Measurements from ENCODE around the gene AUP1.

AUP1 gene

GRCh38 chr2:74551942-74552913 lies 22.7 kb upstream of the AUP1 start:
- TF ChIP-seq POLR2AphosphoS5 (IDR thresholded peaks at IDR 0.05; ENCODE audit: low read depth, low read length) (no peak), SIN3A (IDR thresholded peaks at IDR 0.05; ENCODE audit: borderline replicate concordance, insufficient read depth, low read length) (no peak), REST (IDR thresholded peaks at IDR 0.05; ENCODE audit: insufficient read depth in 1 of 2, low read depth in 2 of 2, low read length in 2 of 2) (no peak), FOXP2 (optimal IDR thresholded peaks at IDR 0.05; ENCODE audit: borderline replicate concordance, extremely low read depth, extremely low read length, insufficient read depth) (no peak), TAF1 (IDR thresholded peaks at IDR 0.05; ENCODE audit: borderline replicate concordance, insufficient read depth, low read length) (no peak)

GRCh38 chr2:74551530-74551929 lies 22.0 kb upstream of the AUP1 start:
- TF ChIP-seq REST (IDR thresholded peaks at IDR 0.05; ENCODE audit: insufficient read depth in 1 of 2, low read depth in 2 of 2, low read length in 2 of 2) = no peak
- no peak for TF ChIP-seq TAF1 (IDR thresholded peaks at IDR 0.05; ENCODE audit: borderline replicate concordance, insufficient read depth, low read length)
- no peak for TF ChIP-seq POLR2AphosphoS5 (IDR thresholded peaks at IDR 0.05; ENCODE audit: low read depth, low read length)
- TF ChIP-seq FOXP2 (optimal IDR thresholded peaks at IDR 0.05; ENCODE audit: borderline replicate concordance, extremely low read depth, extremely low read length, insufficient read depth) = no peak
- TF ChIP-seq SIN3A (IDR thresholded peaks at IDR 0.05; ENCODE audit: borderline replicate concordance, insufficient read depth, low read length) = no peak

- no peak for TF ChIP-seq TAF1 (IDR thresholded peaks at IDR 0.05; ENCODE audit: borderline replicate concordance, insufficient read depth, low read length)
Measured at GRCh38 chr2:74550231-74550630, 20.7 kb upstream of the AUP1 start.

GRCh38 chr2:74548900-74549826 lies 19.7 kb upstream of the AUP1 start:
- TF ChIP-seq POLR2AphosphoS5 (IDR thresholded peaks at IDR 0.05; ENCODE audit: low read depth, low read length) = no peak
- TF ChIP-seq REST (IDR thresholded peaks at IDR 0.05; ENCODE audit: insufficient read depth in 1 of 2, low read depth in 2 of 2, low read length in 2 of 2) = no peak
- TF ChIP-seq TAF1 (IDR thresholded peaks at IDR 0.05; ENCODE audit: borderline replicate concordance, insufficient read depth, low read length) = no peak
- no peak for TF ChIP-seq SIN3A (IDR thresholded peaks at IDR 0.05; ENCODE audit: borderline replicate concordance, insufficient read depth, low read length)
- peak; percentile 16 for TF ChIP-seq FOXP2 (optimal IDR thresholded peaks at IDR 0.05; ENCODE audit: borderline replicate concordance, extremely low read depth, extremely low read length, insufficient read depth)

GRCh38 chr2:74548285-74548899 lies 18.9 kb upstream of the AUP1 start:
- no peak for TF ChIP-seq POLR2AphosphoS5 (IDR thresholded peaks at IDR 0.05; ENCODE audit: low read depth, low read length)
- no peak for TF ChIP-seq FOXP2 (optimal IDR thresholded peaks at IDR 0.05; ENCODE audit: borderline replicate concordance, extremely low read depth, extremely low read length, insufficient read depth)
- TF ChIP-seq SIN3A (IDR thresholded peaks at IDR 0.05; ENCODE audit: borderline replicate concordance, insufficient read depth, low read length) = no peak
- TF ChIP-seq TAF1 (IDR thresholded peaks at IDR 0.05; ENCODE audit: borderline replicate concordance, insufficient read depth, low read length) = no peak
- no peak for TF ChIP-seq REST (IDR thresholded peaks at IDR 0.05; ENCODE audit: insufficient read depth in 1 of 2, low read depth in 2 of 2, low read length in 2 of 2)
